CD4-positive, alpha-beta T cell treated with Interleukin-4 for 4 hours (primary cell): Measurements from ENCODE around the gene TMEM221.
A peak's percentile ranks its signal among the peaks of the same experiment; 100 is the strongest.

Experiments
- DNase-seq: peaks from one replicate; pipeline ENCODE4 v3.0.0-alpha.2; 2020

Gene TMEM221

GRCh38 chr19:17436874-17437267 lies 11.6 kb downstream of the TMEM221 start:
- no peak for DNase-seq

- DNase-seq: no peak
Observed at GRCh38 chr19:17436094-17436873, 12.2 kb downstream of the TMEM221 start.

- DNase-seq: no peak
Observed at GRCh38 chr19:17435218-17435617, 13.2 kb downstream of the TMEM221 start.

- no peak for DNase-seq
Observed at GRCh38 chr19:17431417-17431816, 17.1 kb downstream of the TMEM221 start.

- DNase-seq: no peak
Observed at GRCh38 chr19:17429641-17430113, 18.8 kb downstream of the TMEM221 start.

GRCh38 chr19:17424743-17425365 lies 23.6 kb downstream of the TMEM221 start:
- no peak for DNase-seq

GRCh38 chr19:17423429-17424208 lies 24.8 kb downstream of the TMEM221 start:
- no peak for DNase-seq

GRCh38 chr19:17421942-17422341 lies 26.5 kb downstream of the TMEM221 start:
- DNase-seq: no peak

GRCh38 chr19:17420475-17420924 lies 28.0 kb downstream of the TMEM221 start:
- no peak for DNase-seq

- DNase-seq: peak; percentile 97
Observed at GRCh38 chr19:17419621-17420474, 28.6 kb downstream of the TMEM221 start, which contains the start of gene MVB12A. TSS of gene MVB12A (plus strand) at chr19:17420047. CDS start at chr19:17420136, 89 bp downstream.

- no peak for DNase-seq
Observed at GRCh38 chr19:17419154-17419620, 29.3 kb downstream of the TMEM221 start.

GRCh38 chr19:17418710-17419109 lies 29.8 kb downstream of the TMEM221 start:
- DNase-seq: no peak

GRCh38 chr19:17415121-17415520 lies 33.3 kb downstream of the TMEM221 start:
- DNase-seq: no peak

GRCh38 chr19:17414097-17414496 lies 34.4 kb downstream of the TMEM221 start:
- DNase-seq: no peak

GRCh38 chr19:17411801-17412200 lies 36.7 kb downstream of the TMEM221 start:
- no peak for DNase-seq

GRCh38 chr19:17409990-17410389 lies 38.5 kb downstream of the TMEM221 start:
- no peak for DNase-seq

GRCh38 chr19:17406887-17407196 lies 41.6 kb downstream of the TMEM221 start:
- DNase-seq: no peak

- DNase-seq: no peak
Observed at GRCh38 chr19:17406046-17406886, 42.2 kb downstream of the TMEM221 start.

GRCh38 chr19:17405250-17406045 lies 43.0 kb downstream of the TMEM221 start, which contains the start of gene BST2:
TSS of gene BST2 (minus strand) at chr19:17405630. CDS start at chr19:17405575, 55 bp downstream.
- DNase-seq: peak; percentile 80

GRCh38 chr19:17404621-17405249 lies 43.7 kb downstream of the TMEM221 start:
- DNase-seq: no peak
